Suprapubic skin (tissue), 3 donors: ENCODE results near the gene QKI.

ENCODE experiments used
- POLR2AphosphoS5 ChIP-seq, 3 donors: sonication (generic); formaldehyde crosslinking; IDR thresholded peaks; one replicate each; pipeline ENCODE4 v1.6.1; 2017; ENCODE audit warnings: antibody characterized with exemption in 3 of 3
- TF ChIP-seq, protein P1 (sequence below), 2 donors: fragments of 200-600 bp in 1 of 2; fragments of 450-650 bp in 1 of 2; sonication (generic) in 1 of 2; IDR thresholded peaks; one replicate each; pipeline ENCODE4 v1.5.1; 2016 to 2019; ENCODE audit warnings: antibody characterized with exemption in 2 of 2, mild to moderate bottlenecking in 1 of 2, moderate library complexity in 1 of 2

DNA sequence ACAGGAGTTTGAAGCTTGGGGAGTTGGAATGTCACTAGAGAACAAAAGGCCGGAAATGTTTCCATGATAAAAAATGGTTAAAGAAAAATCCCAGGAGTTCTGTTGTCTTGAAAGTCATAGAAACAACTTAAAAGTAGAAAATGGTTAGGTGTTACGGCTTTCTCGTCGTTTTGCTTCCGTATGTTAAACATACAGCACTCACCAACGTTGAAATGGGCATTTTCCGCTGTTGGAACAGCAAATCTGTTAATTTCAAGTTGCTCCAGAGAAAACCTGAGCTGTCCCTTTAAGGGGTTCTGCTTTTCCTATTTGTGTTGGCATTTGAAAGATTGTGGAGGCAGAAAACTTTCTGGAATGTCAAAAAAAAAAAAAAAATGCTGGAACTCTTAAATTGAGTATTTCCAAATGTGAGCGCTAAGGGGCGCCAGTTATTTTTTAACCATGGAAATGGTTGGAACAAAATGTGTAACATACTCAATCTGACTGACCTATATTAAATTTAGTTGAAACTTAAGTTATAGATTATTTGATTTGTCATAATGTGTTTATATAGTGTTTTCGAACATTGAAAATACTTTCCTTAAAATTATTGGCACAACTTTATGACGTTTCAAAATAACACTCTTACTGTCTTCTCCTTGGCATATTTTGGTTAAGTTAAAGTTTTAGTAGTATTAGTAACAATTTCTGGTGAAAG, 2.2 kb downstream of the QKI start:
- peak in 1 of 3 donors; percentile 44 for TF ChIP-seq POLR2AphosphoS5 (IDR thresholded peaks at IDR 0.05)
- TF ChIP-seq, protein P1, sequence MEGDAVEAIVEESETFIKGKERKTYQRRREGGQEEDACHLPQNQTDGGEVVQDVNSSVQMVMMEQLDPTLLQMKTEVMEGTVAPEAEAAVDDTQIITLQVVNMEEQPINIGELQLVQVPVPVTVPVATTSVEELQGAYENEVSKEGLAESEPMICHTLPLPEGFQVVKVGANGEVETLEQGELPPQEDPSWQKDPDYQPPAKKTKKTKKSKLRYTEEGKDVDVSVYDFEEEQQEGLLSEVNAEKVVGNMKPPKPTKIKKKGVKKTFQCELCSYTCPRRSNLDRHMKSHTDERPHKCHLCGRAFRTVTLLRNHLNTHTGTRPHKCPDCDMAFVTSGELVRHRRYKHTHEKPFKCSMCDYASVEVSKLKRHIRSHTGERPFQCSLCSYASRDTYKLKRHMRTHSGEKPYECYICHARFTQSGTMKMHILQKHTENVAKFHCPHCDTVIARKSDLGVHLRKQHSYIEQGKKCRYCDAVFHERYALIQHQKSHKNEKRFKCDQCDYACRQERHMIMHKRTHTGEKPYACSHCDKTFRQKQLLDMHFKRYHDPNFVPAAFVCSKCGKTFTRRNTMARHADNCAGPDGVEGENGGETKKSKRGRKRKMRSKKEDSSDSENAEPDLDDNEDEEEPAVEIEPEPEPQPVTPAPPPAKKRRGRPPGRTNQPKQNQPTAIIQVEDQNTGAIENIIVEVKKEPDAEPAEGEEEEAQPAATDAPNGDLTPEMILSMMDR (IDR thresholded peaks at IDR 0.05): peak; percentile 35 to 48
